Kasumi-1 (cell line): Measurements from ENCODE around the gene ZFX.
"Not testable (repeated sequence)": the region's sequence is repeated elsewhere in the genome, so short reads cannot be mapped to it uniquely, and the experiment has no call there.

Experiments used
- DNase-seq, 2 experiments: peaks; one replicate each; lab custom pipeline; 2025; lab: John Stamatoyannopoulos, UW

The ZFX gene

GRCh38 chrX:24153178-24153795 is 3.8 kb downstream of the ZFX start:
- DNase-seq: peak in 1 of 2 experiments; percentile 7

- DNase-seq: no peak
Observed at GRCh38 chrX:24153796-24154189, 4.3 kb downstream of the ZFX start.

GRCh38 chrX:24154490-24155034 is 5.0 kb downstream of the ZFX start:
- DNase-seq: no peak

- DNase-seq: not testable (repeated sequence)
Observed at GRCh38 chrX:24155747-24156146, 6.2 kb downstream of the ZFX start.

GRCh38 chrX:24156177-24156576 is 6.6 kb downstream of the ZFX start:
- no peak for DNase-seq

- no peak for DNase-seq
Observed at GRCh38 chrX:24158881-24159280, 9.4 kb downstream of the ZFX start.

- no peak for DNase-seq
Observed at GRCh38 chrX:24166078-24166477, 16.5 kb downstream of the ZFX start.

GRCh38 chrX:24167719-24168472 is 18.4 kb downstream of the ZFX start:
- peak; percentile 11 to 19 for DNase-seq

- DNase-seq: no peak
Observed at GRCh38 chrX:24168807-24169206, 19.3 kb downstream of the ZFX start.

- no peak for DNase-seq
Observed at GRCh38 chrX:24169211-24169610, 19.7 kb downstream of the ZFX start.

- no peak for DNase-seq
Observed at GRCh38 chrX:24173115-24173847, 23.8 kb downstream of the ZFX start.

- DNase-seq: no peak
Observed at GRCh38 chrX:24175276-24175675, 25.7 kb downstream of the ZFX start.

GRCh38 chrX:24178441-24178840 is 28.9 kb downstream of the ZFX start:
- no peak for DNase-seq

GRCh38 chrX:24184018-24184417 is 34.5 kb downstream of the ZFX start:
- no peak for DNase-seq

GRCh38 chrX:24186483-24186882 is 37.0 kb downstream of the ZFX start:
- no peak for DNase-seq

GRCh38 chrX:24186986-24187385 is 37.5 kb downstream of the ZFX start:
- DNase-seq: no peak

- no peak for DNase-seq
Observed at GRCh38 chrX:24189490-24189889, 40.0 kb downstream of the ZFX start.

- no peak for DNase-seq
Observed at GRCh38 chrX:24190500-24191156, 41.1 kb downstream of the ZFX start.

GRCh38 chrX:24196509-24196908 is 47.0 kb downstream of the ZFX start:
- DNase-seq: no peak

- DNase-seq: no peak
Observed at GRCh38 chrX:24198101-24198500, 48.6 kb downstream of the ZFX start.

- no peak for DNase-seq
Observed at GRCh38 chrX:24200133-24200532, 50.6 kb downstream of the ZFX start.

GRCh38 chrX:24201216-24201615 is 51.7 kb downstream of the ZFX start:
- no peak for DNase-seq
